ENCODE results near the gene TLK1.

GRCh38 chr2:171160956-171161740 is 455 bp upstream of the TLK1 start:
- TF ChIP-seq CTCF (IDR thresholded peaks at IDR 0.05; ENCODE audit: poor library complexity) (no peak), EZH2phosphoT487 (IDR thresholded peaks at IDR 0.05; ENCODE audit: low read depth, severe bottlenecking, unreplicated experiment) (no peak)
